Stomach (tissue), 4 donors: ENCODE results near the gene SMIM14.
A peak's percentile ranks its signal among the peaks of the same experiment; 100 is the strongest.

ENCODE experiments used
- CTCF ChIP-seq, 7 experiments: fragments of 450-650 bp in 4 of 7; fragments of 200-600 bp in 3 of 7; sonication (generic) in 3 of 7; IDR thresholded peaks; one replicate each; pipeline ENCODE4 v1.5.1; 2016 to 2019; ENCODE audit warnings: antibody characterized with exemption in 7 of 7, control low read depth in 2 of 7, mild to moderate bottlenecking in 1 of 7
- EP300 ChIP-seq: sonication (generic); formaldehyde crosslinking; IDR thresholded peaks from one replicate; pipeline ENCODE4 v1.6.1; 2017; ENCODE audit warnings: antibody characterized with exemption
- POLR2AphosphoS5 ChIP-seq, 3 donors: sonication (generic); formaldehyde crosslinking; IDR thresholded peaks; one replicate each; pipeline ENCODE4 v1.6.1; 2016; ENCODE audit warnings: antibody characterized with exemption in 3 of 3

- TF ChIP-seq CTCF (IDR thresholded peaks at IDR 0.05) = no peak
- TF ChIP-seq POLR2AphosphoS5 (IDR thresholded peaks at IDR 0.05) = peak in 2 of 3 donors; percentile 22 to 63
- TF ChIP-seq EP300 = no peak
These were observed 895 bp downstream of the SMIM14 start for GRCh38 chr4:39637586-39638353.
